K562 (cell line): ENCODE results near the gene SEC23A. TPM values are rescaled to one million over a fixed set of nuclear protein-coding genes. Genes with fewer than 3 reads are reported as not detected.
A peak's percentile ranks its signal among the peaks of the same experiment; 100 is the strongest.

Source experiments
- C11orf30 ChIP-seq: fragments of 450-650 bp; IDR thresholded peaks from 2 replicates; pipeline ENCODE4 v1.6.1; 2016; ENCODE audit warnings: low read depth, mild to moderate bottlenecking
- CBX1 ChIP-seq: sonication (generic); IDR thresholded peaks from 2 replicates; pipeline ENCODE4 v1.6.1; 2016; ENCODE audit warnings: antibody characterized with exemption, low read depth, mild to moderate bottlenecking
- CEBPB ChIP-seq: fragments of 450-650 bp; IDR thresholded peaks from 2 replicates; pipeline ENCODE4 v1.6.1; 2016; ENCODE audit warnings: missing genetic modification characterization, missing compliant biosample characterization
- HDAC3 ChIP-seq: fragments of 450-650 bp; IDR thresholded peaks from 2 replicates; pipeline ENCODE4 v1.6.1; 2018; ENCODE audit warnings: borderline replicate concordance, mild to moderate bottlenecking, moderate library complexity; ENCODE audit not compliant: partially characterized antibody
- HNRNPLL ChIP-seq: fragments of 200-400 bp; formaldehyde crosslinking; IDR thresholded peaks from 2 replicates; pipeline ENCODE4 v1.6.1; 2017; ENCODE audit warnings: low read length, low read depth, mild to moderate bottlenecking; ENCODE audit not compliant: poor library complexity, severe bottlenecking
- KDM5B ChIP-seq: fragments of 200-600 bp; sonication (generic); IDR thresholded peaks from 2 replicates; pipeline ENCODE4 v1.6.1; 2012; ENCODE audit warnings: low read depth, mild to moderate bottlenecking, moderate library complexity, low read length, control low read depth, inconsistent platforms; ENCODE audit not compliant: insufficient replicate concordance
- MEIS2 ChIP-seq: fragments of 450-650 bp; IDR thresholded peaks from 2 replicates; pipeline ENCODE4 v1.6.1; 2014; ENCODE audit warnings: mild to moderate bottlenecking; ENCODE audit not compliant: partially characterized antibody
- NCOA2 ChIP-seq, 2 experiments: fragments of 450-650 bp; IDR thresholded peaks; 2 replicates each; pipeline ENCODE4 v1.6.1; 2018; ENCODE audit warnings: mild to moderate bottlenecking in 2 of 2, moderate library complexity in 1 of 2; ENCODE audit not compliant: partially characterized antibody in 2 of 2
- NR2C1 ChIP-seq, 2 experiments: fragments of 450-650 bp; IDR thresholded peaks; 2 replicates each; pipeline ENCODE4 v1.6.1; 2017; ENCODE audit warnings: mild to moderate bottlenecking in 2 of 2, antibody characterized with exemption in 1 of 2, inconsistent platforms in 1 of 2, missing compliant biosample characterization in 1 of 2, missing genetic modification characterization in 1 of 2
- NR2C2 ChIP-seq, 2 experiments: fragments of 200-800 bp in 1 of 2; sonication (Bioruptor generic) in 1 of 2; sonication (generic) in 1 of 2; formaldehyde crosslinking in 1 of 2; IDR thresholded peaks; 2 replicates each; pipeline versions ENCODE4 v1.6.1 to v1.8.0; 2016 to 2022; ENCODE audit warnings: mild to moderate bottlenecking in 1 of 2, missing compliant biosample characterization in 1 of 2, missing genetic modification characterization in 1 of 2, missing genetic modification reagents in 1 of 2
- POLR2AphosphoS5 ChIP-seq: IDR thresholded peaks from 2 replicates; pipeline ENCODE4 v1.6.1; 2011; ENCODE audit warnings: mild to moderate bottlenecking, low read depth, low read length, moderate library complexity; ENCODE audit not compliant: control insufficient read depth, insufficient read depth
- SMAD1 ChIP-seq: fragments of 150-350 bp; IDR thresholded peaks from 2 replicates; pipeline ENCODE4 v1.6.1; 2014; ENCODE audit warnings: low read length, low read depth; ENCODE audit not compliant: partially characterized antibody
- ZNF146 ChIP-seq: IDR thresholded peaks from one replicate; pipeline ENCODE4 v1.6.1; 2018; ENCODE audit warnings: missing compliant biosample characterization; ENCODE audit not compliant: unreplicated experiment
- ZNF174 ChIP-seq: fragments of 250-450 bp; sonication (Bioruptor Pico); IDR thresholded peaks from 2 replicates; pipeline ENCODE4 v1.4.0; 2020; ENCODE audit warnings: mild to moderate bottlenecking
- ZNF717 ChIP-seq: fragments of 250-450 bp; sonication (Bioruptor Pico); IDR thresholded peaks from 2 replicates; pipeline ENCODE4 v1.5.0; 2021
- ZNF766 ChIP-seq: fragments of 200-800 bp; sonication (Bioruptor generic); conservative IDR thresholded peaks from 2 replicates; pipeline ENCODE4 v1.6.1; 2016; ENCODE audit warnings: missing genetic modification characterization, missing compliant biosample characterization
- polyA plus RNA-seq, 8 experiments: library from polyadenylated mRNA; depleted of rRNA in 4 of 8; stranded (reverse) in 5 of 8; unstranded in 3 of 8; fragments of >200 nt; fragmentation: Nextera tagmentation in 2 of 8; fragmentation: Illumina TruSeq in 1 of 8; extraction: Ambion mirVana in 2 of 8; extraction: Trizol in 1 of 8; gene quantifications; 2 replicates each; pipeline versions ENCODE4 v1.2.1 to v1.2.3, GENCODE V29; 2011 to 2014; ENCODE audit warnings: inconsistent platforms in 1 of 8, missing spikeins in 1 of 8
- total RNA-seq, 7 experiments: library from RNA; depleted of rRNA in 6 of 7; stranded (reverse); fragments of >200 nt in 6 of 7; fragmentation: Illumina TruSeq in 2 of 7; extraction: Trizol in 2 of 7; gene quantifications; 2 replicates each; pipeline versions ENCODE4 v1.2.1 to v1.2.3, GENCODE V29; 2011 to 2021; ENCODE audit warnings: low replicate concordance in 1 of 7
- TF ChIP-seq, protein P1 (sequence below), 2 experiments: IDR thresholded peaks; 2 replicates each; pipeline ENCODE4 v1.6.1; 2012; ENCODE audit warnings: improper control_type of control experiment in 2 of 2, low read depth in 2 of 2, low read length in 2 of 2, borderline replicate concordance in 1 of 2
- TF ChIP-seq, protein P2 (sequence below): fragments of 250-450 bp; sonication (Bioruptor Pico); IDR thresholded peaks from 2 replicates; pipeline ENCODE4 v1.5.0; 2021; ENCODE audit warnings: mild to moderate bottlenecking, borderline replicate concordance
- TF ChIP-seq, protein P3 (sequence below): fragments of 450-650 bp; formaldehyde crosslinking; IDR thresholded peaks from 2 replicates; pipeline ENCODE4 v1.4.0; 2020; ENCODE audit warnings: mild to moderate bottlenecking, moderate library complexity
- TF ChIP-seq, protein P4 (sequence below): fragments of 450-650 bp; IDR thresholded peaks from 2 replicates; pipeline ENCODE4 v1.6.1; 2016; ENCODE audit warnings: low read depth, mild to moderate bottlenecking, moderate library complexity

SEC23A gene
- total and polyA plus RNA-seq, 9 of the 15 experiments (the other 6 are each of a cell fraction or from before 2014, with no cell fraction given), result 5.5 to 47.0 (median 14.5) TPM

DNA sequence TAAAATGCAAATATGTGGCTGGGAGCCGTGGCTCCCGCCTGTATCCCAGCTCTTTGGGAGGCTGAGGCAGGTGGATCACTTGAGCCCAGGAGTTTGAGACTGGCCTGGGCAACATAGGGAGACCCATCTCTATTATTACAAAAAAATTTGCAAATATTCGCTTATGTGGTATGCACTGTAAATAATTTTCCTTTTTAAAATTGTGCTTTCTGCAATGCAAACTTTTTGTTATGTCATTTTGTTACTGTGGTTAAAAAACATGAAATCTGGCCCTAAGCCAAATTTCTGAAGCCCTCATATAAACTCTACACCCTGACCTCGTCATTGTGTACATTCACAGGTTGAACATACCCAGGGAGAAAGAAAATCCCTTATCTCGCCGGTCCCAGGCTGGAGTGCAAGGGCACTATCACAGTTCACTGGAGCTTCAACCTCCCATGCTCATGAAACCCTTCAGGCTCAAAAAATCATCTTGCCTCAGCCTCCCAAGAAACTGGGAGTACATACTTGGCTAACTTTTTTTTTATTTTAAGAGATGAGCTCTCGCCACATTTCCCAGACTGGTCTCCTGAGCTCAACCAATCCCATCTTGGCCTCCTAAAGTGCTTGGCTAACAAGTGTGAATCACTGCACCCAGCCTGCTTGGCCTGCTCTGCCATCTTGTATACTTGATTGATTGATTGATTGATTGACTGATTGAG lies 42.4 kb upstream of the SEC23A start (continued):
- TF ChIP-seq, protein P1, sequence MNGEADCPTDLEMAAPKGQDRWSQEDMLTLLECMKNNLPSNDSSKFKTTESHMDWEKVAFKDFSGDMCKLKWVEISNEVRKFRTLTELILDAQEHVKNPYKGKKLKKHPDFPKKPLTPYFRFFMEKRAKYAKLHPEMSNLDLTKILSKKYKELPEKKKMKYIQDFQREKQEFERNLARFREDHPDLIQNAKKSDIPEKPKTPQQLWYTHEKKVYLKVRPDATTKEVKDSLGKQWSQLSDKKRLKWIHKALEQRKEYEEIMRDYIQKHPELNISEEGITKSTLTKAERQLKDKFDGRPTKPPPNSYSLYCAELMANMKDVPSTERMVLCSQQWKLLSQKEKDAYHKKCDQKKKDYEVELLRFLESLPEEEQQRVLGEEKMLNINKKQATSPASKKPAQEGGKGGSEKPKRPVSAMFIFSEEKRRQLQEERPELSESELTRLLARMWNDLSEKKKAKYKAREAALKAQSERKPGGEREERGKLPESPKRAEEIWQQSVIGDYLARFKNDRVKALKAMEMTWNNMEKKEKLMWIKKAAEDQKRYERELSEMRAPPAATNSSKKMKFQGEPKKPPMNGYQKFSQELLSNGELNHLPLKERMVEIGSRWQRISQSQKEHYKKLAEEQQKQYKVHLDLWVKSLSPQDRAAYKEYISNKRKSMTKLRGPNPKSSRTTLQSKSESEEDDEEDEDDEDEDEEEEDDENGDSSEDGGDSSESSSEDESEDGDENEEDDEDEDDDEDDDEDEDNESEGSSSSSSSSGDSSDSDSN (IDR thresholded peaks at IDR 0.05; ENCODE audit: borderline replicate concordance in 1 of 2, low read depth in 2 of 2, low read length in 2 of 2), result no peak
- TF ChIP-seq NR2C1 (IDR thresholded peaks at IDR 0.05) (peak; percentile 85), NR2C1 (tag; IDR thresholded peaks at IDR 0.05) (peak; percentile 84), HDAC3 (peak; percentile 59), POLR2AphosphoS5 (peak; percentile 75), NR2C2 (CRISPR knock-in tag; IDR thresholded peaks at IDR 0.05) (no peak), NR2C2 (tag; IDR thresholded peaks at IDR 0.05) (peak; percentile 81), MEIS2 (peak; percentile 89), HNRNPLL (no peak), ZNF174 (CRISPR knock-in tag) (no peak), CBX1 (no peak), ZNF766 (CRISPR knock-in tag) (peak; percentile 82), CEBPB (tag) (no peak), ZNF146 (CRISPR knock-in tag) (no peak), ZNF717 (CRISPR knock-in tag) (no peak), SMAD1 (peak; percentile 95), C11orf30 (peak; percentile 28; the same call in 1 of the 2 replicates), KDM5B (no peak), NCOA2 (IDR thresholded peaks at IDR 0.05; ENCODE audit: partially characterized antibody in 2 of 2) (peak in 1 of 2 experiments; percentile 70)
- TF ChIP-seq, protein P2, sequence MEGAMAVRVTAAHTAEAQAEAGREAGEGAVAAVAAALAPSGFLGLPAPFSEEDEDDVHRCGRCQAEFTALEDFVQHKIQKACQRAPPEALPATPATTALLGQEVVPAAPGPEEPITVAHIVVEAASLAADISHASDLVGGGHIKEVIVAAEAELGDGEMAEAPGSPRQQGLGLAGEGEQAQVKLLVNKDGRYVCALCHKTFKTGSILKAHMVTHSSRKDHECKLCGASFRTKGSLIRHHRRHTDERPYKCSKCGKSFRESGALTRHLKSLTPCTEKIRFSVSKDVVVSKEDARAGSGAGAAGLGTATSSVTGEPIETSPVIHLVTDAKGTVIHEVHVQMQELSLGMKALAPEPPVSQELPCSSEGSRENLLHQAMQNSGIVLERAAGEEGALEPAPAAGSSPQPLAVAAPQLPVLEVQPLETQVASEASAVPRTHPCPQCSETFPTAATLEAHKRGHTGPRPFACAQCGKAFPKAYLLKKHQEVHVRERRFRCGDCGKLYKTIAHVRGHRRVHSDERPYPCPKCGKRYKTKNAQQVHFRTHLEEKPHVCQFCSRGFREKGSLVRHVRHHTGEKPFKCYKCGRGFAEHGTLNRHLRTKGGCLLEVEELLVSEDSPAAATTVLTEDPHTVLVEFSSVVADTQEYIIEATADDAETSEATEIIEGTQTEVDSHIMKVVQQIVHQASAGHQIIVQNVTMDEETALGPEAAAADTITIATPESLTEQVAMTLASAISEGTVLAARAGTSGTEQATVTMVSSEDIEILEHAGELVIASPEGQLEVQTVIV, result no peak
- TF ChIP-seq, protein P3, sequence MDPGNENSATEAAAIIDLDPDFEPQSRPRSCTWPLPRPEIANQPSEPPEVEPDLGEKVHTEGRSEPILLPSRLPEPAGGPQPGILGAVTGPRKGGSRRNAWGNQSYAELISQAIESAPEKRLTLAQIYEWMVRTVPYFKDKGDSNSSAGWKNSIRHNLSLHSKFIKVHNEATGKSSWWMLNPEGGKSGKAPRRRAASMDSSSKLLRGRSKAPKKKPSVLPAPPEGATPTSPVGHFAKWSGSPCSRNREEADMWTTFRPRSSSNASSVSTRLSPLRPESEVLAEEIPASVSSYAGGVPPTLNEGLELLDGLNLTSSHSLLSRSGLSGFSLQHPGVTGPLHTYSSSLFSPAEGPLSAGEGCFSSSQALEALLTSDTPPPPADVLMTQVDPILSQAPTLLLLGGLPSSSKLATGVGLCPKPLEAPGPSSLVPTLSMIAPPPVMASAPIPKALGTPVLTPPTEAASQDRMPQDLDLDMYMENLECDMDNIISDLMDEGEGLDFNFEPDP (CRISPR knock-in tag), result no peak
- TF ChIP-seq, protein P4, sequence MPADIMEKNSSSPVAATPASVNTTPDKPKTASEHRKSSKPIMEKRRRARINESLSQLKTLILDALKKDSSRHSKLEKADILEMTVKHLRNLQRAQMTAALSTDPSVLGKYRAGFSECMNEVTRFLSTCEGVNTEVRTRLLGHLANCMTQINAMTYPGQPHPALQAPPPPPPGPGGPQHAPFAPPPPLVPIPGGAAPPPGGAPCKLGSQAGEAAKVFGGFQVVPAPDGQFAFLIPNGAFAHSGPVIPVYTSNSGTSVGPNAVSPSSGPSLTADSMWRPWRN, result no peak
